ENCODE results near the gene ZFHX3. TPM values are rescaled to one million over a fixed set of nuclear protein-coding genes. Genes with fewer than 3 reads are reported as not detected.

Gene ZFHX3
- total and polyA plus RNA-seq, 10 of the 15 experiments (the other 5 are each of a cell fraction or from before 2014, with no cell fraction given), result 0.68 to 8.6 (median 2.0) TPM

DNA sequence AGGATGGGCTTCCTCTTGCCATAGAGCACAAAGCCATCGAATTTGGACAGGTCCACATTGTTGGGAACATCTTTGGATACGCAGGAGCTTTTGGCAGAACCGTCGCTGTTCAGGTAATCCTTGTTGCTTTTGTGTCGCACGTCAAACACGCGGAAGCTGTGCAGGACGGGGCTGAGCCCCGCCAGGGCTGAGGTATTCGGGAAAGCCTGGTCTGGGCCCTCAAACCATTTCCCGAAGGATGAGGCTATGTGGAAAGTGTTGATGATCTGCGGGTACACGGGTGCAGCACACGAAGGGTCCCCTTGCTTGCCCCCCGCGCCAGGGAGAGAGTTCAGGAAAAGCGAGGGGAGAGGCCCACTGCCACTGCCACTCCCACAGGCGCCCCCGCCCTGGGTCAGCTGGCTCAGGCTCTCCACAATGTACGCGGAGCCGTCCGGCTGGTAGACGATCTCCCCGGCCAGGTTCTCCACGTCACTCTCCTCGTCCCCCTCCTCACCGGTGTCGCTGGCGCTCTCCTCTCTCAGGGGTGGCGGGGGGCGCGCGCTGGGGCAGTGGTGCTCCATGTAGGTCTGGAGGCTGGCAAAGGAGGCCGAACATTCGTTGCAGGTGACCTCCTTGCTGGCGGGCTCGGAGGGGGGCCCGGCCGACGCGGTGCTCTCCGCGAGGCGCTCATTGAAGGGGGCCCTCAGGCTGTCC, 88.5 kb downstream of the ZFHX3 start:
- no peak overlapping the region for H3K4me2 ChIP-seq (ENCODE audit: control insufficient read depth, insufficient read depth)
- BruUV-seq (replicated peaks), result no TSS peak
- peaks cover 1 to 5% of the 10 kb centered on the region in 2 experiments; a peak in 3 of 4 replicates for H3K36me3 ChIP-seq (ENCODE audit: control insufficient read depth in 2 of 2, insufficient read depth in 2 of 2, low read length in 1 of 2)
- no peaks in the 10 kb centered on the region for H3K79me2 ChIP-seq (ENCODE audit: control insufficient read depth, insufficient read depth, low read length)
- H4K20me1 ChIP-seq (ENCODE audit: control insufficient read depth, insufficient read depth), result no peaks in the 10 kb centered on the region
- in situ Hi-C loops (cut with MboI), result no loop called here
- ATAC-seq (no peak), DNase-seq (ENCODE audit: low read depth, low spot score) (no peak), FAIRE-seq (no peak)
- no peak overlapping the region for H3K4me3 ChIP-seq
- WGBS (ENCODE audit: insufficient coverage, insufficient replicate concordance, low lambda C conversion rate, missing lambda C conversion rate), result 97% methylated on average over 29 of the region's 46 CpGs
- H3K27ac ChIP-seq (ENCODE audit: control insufficient read depth, insufficient read depth), result no peak overlapping the region
- no peak overlapping the region for H2AFZ ChIP-seq (ENCODE audit: control insufficient read depth, low read depth, low read length)
- ChIA-PET CTCF (no interaction called here), SMC1A (ENCODE audit: uncharacterized antibody, unreplicated experiment) (no interaction called here), POLR2A (no interaction called here), RAD21 (ENCODE audit: unreplicated experiment) (no interaction called here)
- peaks cover 7% of the 10 kb centered on the region; the same call in 1 of the 2 replicates for H3K4me1 ChIP-seq (ENCODE audit: control insufficient read depth, insufficient read depth, low read length)
- no peaks in the 10 kb centered on the region for H3K27me3 ChIP-seq (replicated peaks in 1 of 2; ENCODE audit: control insufficient read depth in 2 of 2, insufficient read depth in 2 of 2, low read length in 1 of 2)
- no peaks in the 10 kb centered on the region for H3K9me3 ChIP-seq (replicated peaks; ENCODE audit: control insufficient read depth, insufficient read depth, low read length)
- intact Hi-C loops (cut with micrococcal nuclease; ENCODE audit: unreplicated experiment), result no loop called here
- H3K9ac ChIP-seq (ENCODE audit: control insufficient read depth, insufficient read depth, low read length), result no peak overlapping the region
- no peak for TF ChIP-seq NRF1 (conservative IDR thresholded peaks at IDR 0.05; ENCODE audit: low read depth, low read length)
- TF ChIP-seq, protein P1, sequence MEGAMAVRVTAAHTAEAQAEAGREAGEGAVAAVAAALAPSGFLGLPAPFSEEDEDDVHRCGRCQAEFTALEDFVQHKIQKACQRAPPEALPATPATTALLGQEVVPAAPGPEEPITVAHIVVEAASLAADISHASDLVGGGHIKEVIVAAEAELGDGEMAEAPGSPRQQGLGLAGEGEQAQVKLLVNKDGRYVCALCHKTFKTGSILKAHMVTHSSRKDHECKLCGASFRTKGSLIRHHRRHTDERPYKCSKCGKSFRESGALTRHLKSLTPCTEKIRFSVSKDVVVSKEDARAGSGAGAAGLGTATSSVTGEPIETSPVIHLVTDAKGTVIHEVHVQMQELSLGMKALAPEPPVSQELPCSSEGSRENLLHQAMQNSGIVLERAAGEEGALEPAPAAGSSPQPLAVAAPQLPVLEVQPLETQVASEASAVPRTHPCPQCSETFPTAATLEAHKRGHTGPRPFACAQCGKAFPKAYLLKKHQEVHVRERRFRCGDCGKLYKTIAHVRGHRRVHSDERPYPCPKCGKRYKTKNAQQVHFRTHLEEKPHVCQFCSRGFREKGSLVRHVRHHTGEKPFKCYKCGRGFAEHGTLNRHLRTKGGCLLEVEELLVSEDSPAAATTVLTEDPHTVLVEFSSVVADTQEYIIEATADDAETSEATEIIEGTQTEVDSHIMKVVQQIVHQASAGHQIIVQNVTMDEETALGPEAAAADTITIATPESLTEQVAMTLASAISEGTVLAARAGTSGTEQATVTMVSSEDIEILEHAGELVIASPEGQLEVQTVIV (IDR thresholded peaks at IDR 0.05; ENCODE audit: borderline replicate concordance, partially characterized antibody), result no peak

- POLR2A ChIA-PET, result no interaction called here
- ATAC-seq, result no peak
- Histone ChIP-seq H3K9me3 (replicated peaks; ENCODE audit: control insufficient read depth, insufficient read depth, low read length) (no peaks in the 10 kb centered on the region), H3K36me3 (ENCODE audit: control insufficient read depth in 2 of 2, insufficient read depth in 2 of 2, low read length in 1 of 2) (peaks cover 1 to 5% of the 10 kb centered on the region in 2 experiments; a peak in 3 of 4 replicates), H3K27me3 (replicated peaks in 1 of 2; ENCODE audit: control insufficient read depth in 2 of 2, insufficient read depth in 2 of 2, low read length in 1 of 2) (no peaks in the 10 kb centered on the region), H3K4me3 (no peak overlapping the region), H3K9ac (ENCODE audit: control insufficient read depth, insufficient read depth, low read length) (no peak overlapping the region), H3K27ac (ENCODE audit: control insufficient read depth, insufficient read depth) (no peak overlapping the region), H4K20me1 (ENCODE audit: control insufficient read depth, insufficient read depth) (no peaks in the 10 kb centered on the region), H3K4me1 (ENCODE audit: control insufficient read depth, insufficient read depth, low read length) (peaks cover 8% of the 10 kb centered on the region), H3K4me2 (ENCODE audit: control insufficient read depth, insufficient read depth) (no peak overlapping the region), H2AFZ (ENCODE audit: control insufficient read depth, low read depth, low read length) (no peak overlapping the region), H3K79me2 (ENCODE audit: control insufficient read depth, insufficient read depth, low read length) (no peaks in the 10 kb centered on the region)
- 98% methylated on average over 16 of the region's 18 CpGs for WGBS (ENCODE audit: insufficient coverage, insufficient replicate concordance, low lambda C conversion rate, missing lambda C conversion rate)
- RAD21 ChIA-PET (ENCODE audit: unreplicated experiment), result no interaction called here
- DNase-seq (ENCODE audit: low read depth, low spot score), result no peak
- SMC1A ChIA-PET (ENCODE audit: uncharacterized antibody, unreplicated experiment), result no interaction called here
- no peak for FAIRE-seq
- intact Hi-C loops (cut with micrococcal nuclease; ENCODE audit: unreplicated experiment) (no loop called here), in situ Hi-C loops (cut with MboI) (no loop called here)
- no TSS peak for BruUV-seq (replicated peaks)
- CTCF ChIA-PET, result interaction anchor here (0.6 kb wide), 1 partner anchor 1122 kb away, joined by 3 read pairs; no protein-coding TSS in a partner anchor
- TF ChIP-seq CREM (IDR thresholded peaks at IDR 0.05; ENCODE audit: low read depth), result no peak
- no peak for TF ChIP-seq PML (IDR thresholded peaks at IDR 0.05; ENCODE audit: low read length)
- no peak for TF ChIP-seq MTA3 (IDR thresholded peaks at IDR 0.05; ENCODE audit: borderline replicate concordance, low read length)
- TF ChIP-seq KAT2A (conservative IDR thresholded peaks at IDR 0.05; ENCODE audit: control insufficient read depth, low read depth, low read length), result no peak
- no peak for TF ChIP-seq SIX5 (IDR thresholded peaks at IDR 0.05; ENCODE audit: low read depth, low read length, severe bottlenecking)
- TF ChIP-seq E2F4 (IDR thresholded peaks at IDR 0.05; ENCODE audit: low read depth, low read length), result no peak
- no peak for TF ChIP-seq POLR2AphosphoS2 (IDR thresholded peaks at IDR 0.05; ENCODE audit: low read depth, low read length)
Observed at GRCh38 chr16:72958522-72959076, 89.3 kb downstream of the ZFHX3 start.
